ENCODE data around the gene APLP2.

DNA sequence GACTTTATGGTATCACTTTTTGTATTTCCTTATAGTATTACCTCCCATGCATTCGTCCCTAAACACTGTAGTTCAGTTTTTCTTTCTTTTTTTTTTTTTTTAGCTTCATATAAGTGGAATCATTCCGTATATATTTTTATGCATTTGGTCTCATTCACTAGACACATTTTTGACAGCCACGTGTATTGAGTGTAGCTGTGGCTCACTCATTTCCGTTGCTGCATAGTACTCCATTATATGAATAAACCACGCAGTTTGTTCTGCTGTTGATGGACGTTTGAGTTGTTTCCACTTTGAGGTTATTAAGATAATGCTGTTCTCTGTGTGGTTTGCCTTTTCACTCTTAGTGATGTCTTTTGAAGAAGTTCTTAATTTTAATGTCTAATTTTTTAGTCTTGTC is 8.4 kb downstream of the APLP2 start:
- TF ChIP-seq, protein P1, sequence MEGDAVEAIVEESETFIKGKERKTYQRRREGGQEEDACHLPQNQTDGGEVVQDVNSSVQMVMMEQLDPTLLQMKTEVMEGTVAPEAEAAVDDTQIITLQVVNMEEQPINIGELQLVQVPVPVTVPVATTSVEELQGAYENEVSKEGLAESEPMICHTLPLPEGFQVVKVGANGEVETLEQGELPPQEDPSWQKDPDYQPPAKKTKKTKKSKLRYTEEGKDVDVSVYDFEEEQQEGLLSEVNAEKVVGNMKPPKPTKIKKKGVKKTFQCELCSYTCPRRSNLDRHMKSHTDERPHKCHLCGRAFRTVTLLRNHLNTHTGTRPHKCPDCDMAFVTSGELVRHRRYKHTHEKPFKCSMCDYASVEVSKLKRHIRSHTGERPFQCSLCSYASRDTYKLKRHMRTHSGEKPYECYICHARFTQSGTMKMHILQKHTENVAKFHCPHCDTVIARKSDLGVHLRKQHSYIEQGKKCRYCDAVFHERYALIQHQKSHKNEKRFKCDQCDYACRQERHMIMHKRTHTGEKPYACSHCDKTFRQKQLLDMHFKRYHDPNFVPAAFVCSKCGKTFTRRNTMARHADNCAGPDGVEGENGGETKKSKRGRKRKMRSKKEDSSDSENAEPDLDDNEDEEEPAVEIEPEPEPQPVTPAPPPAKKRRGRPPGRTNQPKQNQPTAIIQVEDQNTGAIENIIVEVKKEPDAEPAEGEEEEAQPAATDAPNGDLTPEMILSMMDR (IDR thresholded peaks at IDR 0.05 in 8 of 11, conservative IDR thresholded peaks at IDR 0.05 in 3 of 11), result no peak
- TF ChIP-seq POLR2A (IDR thresholded peaks at IDR 0.05) (no peak), POLR2AphosphoS5 (IDR thresholded peaks at IDR 0.05) (no peak)
